Dendritic cell treated with granulocyte-macrophage colony-stimulating factor and Interleukin-4, amounts not matched to agents 40 ng/mL and 50 ng/mL, for 4 days (primary cell): ENCODE measurements around the gene P4HA2.
"Not testable (repeated sequence)": the region's sequence is repeated elsewhere in the genome, so short reads cannot be mapped to it uniquely, and the experiment has no call there.

Experiments
- H3K27ac Mint-ChIP-seq: one replicate; pipeline ENCODE4 v1.8.0; 2022; ENCODE audit warnings: mild to moderate bottlenecking, mixed read lengths
- H3K27me3 Mint-ChIP-seq: one replicate; pipeline ENCODE4 v1.8.0; 2022; ENCODE audit warnings: mild to moderate bottlenecking, mixed read lengths
- H3K36me3 Mint-ChIP-seq: one replicate; pipeline ENCODE4 v1.8.0; 2022; ENCODE audit warnings: low read depth, mixed read lengths
- H3K4me1 Mint-ChIP-seq: one replicate; pipeline ENCODE4 v1.8.0; 2022; ENCODE audit warnings: low read depth, mixed read lengths
- H3K4me3 Mint-ChIP-seq: one replicate; pipeline ENCODE4 v1.8.0; 2022; ENCODE audit warnings: mild to moderate bottlenecking, moderate library complexity, mixed read lengths
- H3K9me3 Mint-ChIP-seq: one replicate; pipeline ENCODE4 v1.8.0; 2022; ENCODE audit warnings: mixed read lengths
- intact Hi-C: fragments of 100-400 bp; cut with micrococcal nuclease; formaldehyde crosslinking; loops from one replicate; pipeline ENCODE4 v1.15.0; 2022

The P4HA2 gene

GRCh38 chr5:132176521-132176945 lies 51.1 kb downstream of the P4HA2 start:
- Mint-ChIP-seq H3K9me3 (peaks cover 8% of the 10 kb centered on the region), H3K27ac (peak overlapping the region; percentile 27), H3K27me3 (peaks cover 5% of the 10 kb centered on the region), H3K36me3 (no peaks in the 10 kb centered on the region), H3K4me1 (peaks cover 35% of the 10 kb centered on the region), H3K4me3 (no peak overlapping the region)
- intact Hi-C loops, result no loop called here

- peaks cover 2% of the 10 kb centered on the region for H3K27me3 Mint-ChIP-seq
- intact Hi-C loops, result no loop called here
- H3K4me3 Mint-ChIP-seq, result no peak overlapping the region
- H3K4me1 Mint-ChIP-seq, result no peaks in the 10 kb centered on the region
- H3K9me3 Mint-ChIP-seq, result peaks cover 24% of the 10 kb centered on the region
- no peak overlapping the region for H3K27ac Mint-ChIP-seq
- H3K36me3 Mint-ChIP-seq, result no peaks in the 10 kb centered on the region
These were observed 64.7 kb downstream of the P4HA2 start for GRCh38 chr5:132162945-132163344.

- intact Hi-C loops, H3K27me3 Mint-ChIP-seq, H3K27ac Mint-ChIP-seq, H3K36me3 Mint-ChIP-seq, H3K4me1 Mint-ChIP-seq, H3K4me3 Mint-ChIP-seq: not testable (repeated sequence)
- H3K9me3 Mint-ChIP-seq, result peaks cover 12% of the 10 kb centered on the region
These were observed 65.9 kb downstream of the P4HA2 start for GRCh38 chr5:132161574-132162326.

GRCh38 chr5:132156413-132156812 lies 71.2 kb downstream of the P4HA2 start:
- Mint-ChIP-seq H3K9me3 (peaks cover 44% of the 10 kb centered on the region), H3K27ac (no peak overlapping the region), H3K36me3 (no peaks in the 10 kb centered on the region), H3K4me1 (no peaks in the 10 kb centered on the region), H3K27me3 (peaks cover 4% of the 10 kb centered on the region), H3K4me3 (no peak overlapping the region)
- intact Hi-C loops, result no loop called here

GRCh38 chr5:132150565-132150964 lies 77.1 kb downstream of the P4HA2 start:
- H3K27me3 Mint-ChIP-seq, result peaks cover 15% of the 10 kb centered on the region
- H3K36me3 Mint-ChIP-seq, result no peaks in the 10 kb centered on the region
- H3K9me3 Mint-ChIP-seq, result peaks cover 34% of the 10 kb centered on the region
- H3K4me1 Mint-ChIP-seq, result no peaks in the 10 kb centered on the region
- no peak overlapping the region for H3K27ac Mint-ChIP-seq
- H3K4me3 Mint-ChIP-seq, result no peak overlapping the region
- intact Hi-C loops, result no loop called here

GRCh38 chr5:132147663-132148062 lies 80.0 kb downstream of the P4HA2 start:
- no peak overlapping the region for H3K4me3 Mint-ChIP-seq
- intact Hi-C loops, result no loop called here
- peaks cover 31% of the 10 kb centered on the region for H3K9me3 Mint-ChIP-seq
- H3K4me1 Mint-ChIP-seq, result no peaks in the 10 kb centered on the region
- no peak overlapping the region for H3K27ac Mint-ChIP-seq
- no peaks in the 10 kb centered on the region for H3K36me3 Mint-ChIP-seq
- peaks cover 13% of the 10 kb centered on the region for H3K27me3 Mint-ChIP-seq

GRCh38 chr5:132145326-132145725 lies 82.3 kb downstream of the P4HA2 start:
- H3K36me3 Mint-ChIP-seq, H3K4me1 Mint-ChIP-seq, H3K27ac Mint-ChIP-seq, intact Hi-C loops, H3K4me3 Mint-ChIP-seq: not testable (repeated sequence)
- peaks cover 37% of the 10 kb centered on the region for H3K9me3 Mint-ChIP-seq
- peaks cover 13% of the 10 kb centered on the region for H3K27me3 Mint-ChIP-seq

GRCh38 chr5:132143148-132143547 lies 84.5 kb downstream of the P4HA2 start:
- peaks cover 38% of the 10 kb centered on the region for H3K9me3 Mint-ChIP-seq
- H3K4me1 Mint-ChIP-seq, result no peaks in the 10 kb centered on the region
- no peak overlapping the region for H3K4me3 Mint-ChIP-seq
- H3K27me3 Mint-ChIP-seq, result peaks cover 12% of the 10 kb centered on the region
- intact Hi-C loops, result no loop called here
- H3K27ac Mint-ChIP-seq, result no peak overlapping the region
- H3K36me3 Mint-ChIP-seq, result no peaks in the 10 kb centered on the region

GRCh38 chr5:132142459-132142858 lies 85.2 kb downstream of the P4HA2 start:
- Mint-ChIP-seq H3K9me3 (peaks cover 38% of the 10 kb centered on the region), H3K36me3 (no peaks in the 10 kb centered on the region), H3K4me1 (no peaks in the 10 kb centered on the region), H3K27ac (no peak overlapping the region), H3K27me3 (peaks cover 6% of the 10 kb centered on the region), H3K4me3 (no peak overlapping the region)
- intact Hi-C loops, result no loop called here
